Fibroblast of lung (primary cell): Measurements from ENCODE around the gene GRM4. TPM values are rescaled to one million over a fixed set of nuclear protein-coding genes. Genes with fewer than 3 reads are reported as not detected.

Experiments
- DNase-seq, 2 donors: peaks; one replicate each; pipeline versions ENCODE4 v3.0.0 to v3.0.0-alpha.2; 2010; ENCODE audit warnings: low read depth in 2 of 2
- H2AFZ ChIP-seq: 2 replicates; pipeline ENCODE4 v1.5.1; 2012; ENCODE audit warnings: low read length, control low read depth, inconsistent platforms
- H3K27ac ChIP-seq: 2 replicates; pipeline ENCODE4 v1.5.1; 2011; ENCODE audit warnings: low read length, control low read depth; ENCODE audit not compliant: insufficient read depth
- H3K27me3 ChIP-seq: 2 replicates; pipeline ENCODE4 v1.5.1; 2011; ENCODE audit warnings: mild to moderate bottlenecking, low read length; ENCODE audit not compliant: control insufficient read depth, insufficient read depth
- H3K36me3 ChIP-seq: 2 replicates; pipeline ENCODE4 v1.5.1; 2011; ENCODE audit warnings: low read length; ENCODE audit not compliant: control insufficient read depth, insufficient read depth
- H3K4me1 ChIP-seq: 2 replicates; pipeline ENCODE4 v1.5.1; 2011; ENCODE audit warnings: low read length; ENCODE audit not compliant: control insufficient read depth, insufficient read depth; ENCODE audit errors: extremely low read depth
- H3K4me2 ChIP-seq: 2 replicates; pipeline ENCODE4 v1.5.1; 2011; ENCODE audit warnings: low read length, control low read depth; ENCODE audit not compliant: insufficient read depth; ENCODE audit errors: extremely low read depth
- H3K4me3 ChIP-seq, 4 experiments: fragments of 200-600 bp in 1 of 4; sonication (generic) in 1 of 4; replicated peaks in 1 of 4; 2 replicates each; pipeline ENCODE4 v1.5.1; 2011 to 2016; ENCODE audit warnings: low read length in 4 of 4, low read depth in 3 of 4, mild to moderate bottlenecking in 3 of 4, control low read depth in 2 of 4, inconsistent platforms in 1 of 4, mixed read lengths in 1 of 4; ENCODE audit not compliant: insufficient read depth in 1 of 4; ENCODE audit errors: control extremely low read depth in 1 of 4
- H3K79me2 ChIP-seq: 2 replicates; pipeline ENCODE4 v1.5.1; 2012; ENCODE audit warnings: mild to moderate bottlenecking, low read length, inconsistent platforms; ENCODE audit not compliant: control insufficient read depth, insufficient read depth
- H3K9ac ChIP-seq: 2 replicates; pipeline ENCODE4 v1.5.1; 2011; ENCODE audit warnings: mild to moderate bottlenecking, low read length, control low read depth; ENCODE audit not compliant: insufficient read depth
- H3K9me3 ChIP-seq: 2 replicates; pipeline ENCODE4 v1.5.1; 2012; ENCODE audit warnings: low read depth, low read length; ENCODE audit not compliant: control insufficient read depth, insufficient read depth
- H4K20me1 ChIP-seq: 2 replicates; pipeline ENCODE4 v1.5.1; 2011; ENCODE audit warnings: low read length; ENCODE audit not compliant: control insufficient read depth, insufficient read depth; ENCODE audit errors: extremely low read depth
- EZH2 ChIP-seq: IDR thresholded peaks from 2 replicates; pipeline ENCODE4 v1.5.1; 2012; ENCODE audit warnings: low read length, control low read depth, mild to moderate bottlenecking; ENCODE audit errors: missing control alignments
- polyA plus RNA-seq, 2 donors: library from polyadenylated mRNA; depleted of rRNA in 1 of 2; stranded (reverse) in 1 of 2; unstranded in 1 of 2; fragments of >200 nt; gene quantifications; 2 replicates each; pipeline ENCODE4 v1.2.1, GENCODE V29; 2011 to 2012; ENCODE audit warnings: missing spikeins in 1 of 2
- total RNA-seq: library from RNA; depleted of rRNA; stranded (reverse); fragments of >200 nt; gene quantifications from 2 replicates; pipeline ENCODE4 v1.2.1, GENCODE V29; 2014
- TF ChIP-seq, protein P1 (sequence below), 2 donors: IDR thresholded peaks in 1 of 2; conservative IDR thresholded peaks in 1 of 2; 1 replicate in 1 of 2; 2 replicates in 1 of 2; pipeline ENCODE4 v1.5.1; 2011 to 2012; ENCODE audit warnings: low read length in 2 of 2, control low read depth in 1 of 2, inconsistent platforms in 1 of 2, low read depth in 1 of 2, mild to moderate bottlenecking in 1 of 2

Gene GRM4
- total and polyA plus RNA-seq, 2 donors (not counting 1 experiment from before 2014, with no cell fraction given) = under 0.01 TPM; not detected in 1

DNA sequence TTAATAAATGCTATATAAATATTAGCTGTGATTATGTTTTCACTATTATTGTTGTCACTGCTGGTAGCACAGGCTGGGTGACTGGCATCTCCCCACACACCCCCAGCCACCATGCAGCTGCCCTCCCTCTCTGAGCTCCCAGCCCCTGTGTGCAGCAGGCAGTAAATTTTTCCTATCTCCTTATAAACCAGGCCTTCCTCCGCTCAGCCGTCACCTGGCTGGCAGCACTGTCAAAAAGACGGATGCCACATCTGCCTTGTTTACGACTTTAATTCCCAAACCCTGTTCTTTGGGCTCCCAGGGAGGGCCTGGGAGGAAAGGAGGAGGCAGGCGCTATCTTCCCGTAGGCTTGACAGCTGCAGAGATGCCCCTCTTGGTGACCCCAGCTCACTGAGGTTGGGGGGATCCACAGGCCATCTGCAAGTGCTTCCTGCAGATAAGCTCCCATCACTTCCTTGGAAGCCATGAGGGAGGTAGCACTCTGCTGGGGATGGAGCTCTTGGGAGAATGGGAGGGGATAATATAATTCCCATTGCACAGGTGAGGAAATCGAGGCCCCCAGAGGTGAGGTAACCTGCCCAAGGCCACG lies 94.5 kb downstream of the GRM4 start:
- DNase-seq = no peak
- no peak overlapping the region for H3K4me2 ChIP-seq
- H2AFZ ChIP-seq = no peak overlapping the region
- H3K27ac ChIP-seq = no peak overlapping the region
- TF ChIP-seq EZH2 = no peak
- TF ChIP-seq, protein P1, sequence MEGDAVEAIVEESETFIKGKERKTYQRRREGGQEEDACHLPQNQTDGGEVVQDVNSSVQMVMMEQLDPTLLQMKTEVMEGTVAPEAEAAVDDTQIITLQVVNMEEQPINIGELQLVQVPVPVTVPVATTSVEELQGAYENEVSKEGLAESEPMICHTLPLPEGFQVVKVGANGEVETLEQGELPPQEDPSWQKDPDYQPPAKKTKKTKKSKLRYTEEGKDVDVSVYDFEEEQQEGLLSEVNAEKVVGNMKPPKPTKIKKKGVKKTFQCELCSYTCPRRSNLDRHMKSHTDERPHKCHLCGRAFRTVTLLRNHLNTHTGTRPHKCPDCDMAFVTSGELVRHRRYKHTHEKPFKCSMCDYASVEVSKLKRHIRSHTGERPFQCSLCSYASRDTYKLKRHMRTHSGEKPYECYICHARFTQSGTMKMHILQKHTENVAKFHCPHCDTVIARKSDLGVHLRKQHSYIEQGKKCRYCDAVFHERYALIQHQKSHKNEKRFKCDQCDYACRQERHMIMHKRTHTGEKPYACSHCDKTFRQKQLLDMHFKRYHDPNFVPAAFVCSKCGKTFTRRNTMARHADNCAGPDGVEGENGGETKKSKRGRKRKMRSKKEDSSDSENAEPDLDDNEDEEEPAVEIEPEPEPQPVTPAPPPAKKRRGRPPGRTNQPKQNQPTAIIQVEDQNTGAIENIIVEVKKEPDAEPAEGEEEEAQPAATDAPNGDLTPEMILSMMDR (conservative IDR thresholded peaks at IDR 0.05 in 1 of 2, IDR thresholded peaks at IDR 0.05 in 1 of 2; ENCODE audit: low read depth in 1 of 2, low read length in 2 of 2) = no peak
- peaks cover 12% of the 10 kb centered on the region for H3K27me3 ChIP-seq
- H3K4me3 ChIP-seq = no peak overlapping the region
- H3K4me1 ChIP-seq = no peaks in the 10 kb centered on the region
- H4K20me1 ChIP-seq = no peaks in the 10 kb centered on the region
- no peaks in the 10 kb centered on the region for H3K36me3 ChIP-seq
- H3K9ac ChIP-seq = no peak overlapping the region
- H3K9me3 ChIP-seq = no peaks in the 10 kb centered on the region
- no peaks in the 10 kb centered on the region for H3K79me2 ChIP-seq

DNA sequence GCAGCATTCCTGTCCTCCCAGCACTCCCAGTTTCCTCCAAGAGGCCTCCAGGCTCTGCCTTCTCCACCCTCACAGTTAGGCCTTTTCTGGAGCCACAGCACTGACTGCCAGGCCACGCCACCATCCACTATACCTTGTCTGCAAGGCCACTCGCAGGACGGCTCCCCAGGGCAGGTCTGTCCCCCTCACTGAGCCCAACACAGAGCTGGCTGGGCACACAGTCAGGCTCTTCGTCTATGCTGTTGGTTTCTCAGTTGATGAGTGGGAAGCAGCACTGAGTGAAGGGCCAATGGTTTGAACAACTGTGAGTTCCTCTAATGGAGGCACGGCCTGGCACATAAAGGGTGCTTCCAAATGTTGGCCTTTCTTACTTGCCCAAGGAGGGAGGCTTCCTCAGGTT lies 95.2 kb downstream of the GRM4 start:
- Histone ChIP-seq H3K27ac (no peak overlapping the region), H3K79me2 (no peaks in the 10 kb centered on the region), H3K4me3 (no peak overlapping the region), H3K9me3 (no peaks in the 10 kb centered on the region), H3K9ac (no peak overlapping the region), H2AFZ (no peak overlapping the region), H3K4me1 (no peaks in the 10 kb centered on the region), H3K4me2 (no peak overlapping the region), H3K36me3 (no peaks in the 10 kb centered on the region), H3K27me3 (peaks cover 12% of the 10 kb centered on the region), H4K20me1 (no peaks in the 10 kb centered on the region)
- no peak for DNase-seq
- TF ChIP-seq, protein P1 (conservative IDR thresholded peaks at IDR 0.05 in 1 of 2, IDR thresholded peaks at IDR 0.05 in 1 of 2; ENCODE audit: low read depth in 1 of 2, low read length in 2 of 2) = no peak
- no peak for TF ChIP-seq EZH2

DNA sequence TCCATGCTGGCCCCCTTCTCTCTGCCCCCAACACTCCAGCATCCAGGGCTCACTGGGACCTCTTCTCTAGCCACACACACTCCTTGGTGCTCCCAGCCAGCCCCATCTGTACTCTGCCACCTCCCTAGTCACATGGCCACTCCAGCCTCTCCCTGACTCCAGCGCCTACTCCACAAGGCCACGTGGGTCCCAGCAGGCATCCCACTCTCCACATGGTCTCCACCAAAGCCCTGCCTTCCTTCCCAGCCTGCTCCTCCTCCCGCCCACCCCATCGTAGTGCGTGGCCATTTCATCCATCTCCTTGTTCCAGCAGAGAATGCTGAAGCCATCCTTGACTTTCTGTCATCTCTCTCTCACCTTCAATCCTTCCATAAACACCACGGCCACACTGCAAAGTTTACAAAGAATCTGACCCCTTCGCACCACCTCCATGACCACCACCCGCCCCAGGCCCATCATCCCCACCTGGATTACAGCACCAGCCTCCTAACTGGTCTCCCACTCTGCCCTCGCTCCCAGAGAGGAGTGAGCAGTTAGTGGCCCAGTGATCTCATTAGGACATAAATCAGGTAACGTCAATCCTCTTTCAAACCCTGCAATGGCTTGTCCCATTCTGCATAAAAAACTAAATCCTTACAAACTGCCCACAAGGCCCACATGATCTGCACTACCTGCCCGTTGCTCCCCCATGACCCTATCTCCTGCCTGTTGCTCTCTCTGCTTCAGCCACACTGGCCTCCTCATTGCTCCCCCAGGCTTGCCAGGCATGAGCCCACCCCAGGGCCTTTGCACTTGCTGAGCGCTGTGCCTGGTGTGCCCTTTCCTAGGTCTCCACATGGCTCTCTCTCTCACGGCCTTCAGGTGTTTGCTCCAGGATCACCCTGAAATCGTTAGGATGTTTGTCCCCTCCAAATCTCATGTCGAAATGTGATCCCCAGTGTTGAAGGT lies 96.2 kb downstream of the GRM4 start:
- no peak overlapping the region for H3K4me2 ChIP-seq
- TF ChIP-seq, protein P1 (conservative IDR thresholded peaks at IDR 0.05 in 1 of 2, IDR thresholded peaks at IDR 0.05 in 1 of 2; ENCODE audit: low read depth in 1 of 2, low read length in 2 of 2) = no peak
- no peak for TF ChIP-seq EZH2
- H3K27me3 ChIP-seq = peaks cover 12% of the 10 kb centered on the region
- no peaks in the 10 kb centered on the region for H3K9me3 ChIP-seq
- DNase-seq = no peak
- H3K27ac ChIP-seq = no peak overlapping the region
- no peak overlapping the region for H3K9ac ChIP-seq
- H4K20me1 ChIP-seq = no peaks in the 10 kb centered on the region
- no peaks in the 10 kb centered on the region for H3K36me3 ChIP-seq
- no peaks in the 10 kb centered on the region for H3K4me1 ChIP-seq
- no peak overlapping the region for H3K4me3 ChIP-seq
- no peak overlapping the region for H2AFZ ChIP-seq
- H3K79me2 ChIP-seq = no peaks in the 10 kb centered on the region
